HG03103 (cell line): ENCODE results near the gene CTPS1.

Source experiments
- ATAC-seq: cut with Tn5 transposase; IDR thresholded peaks from one replicate; pipeline ENCODE4 v1.9.1; 2021; ENCODE audit warnings: low read depth; ENCODE audit not compliant: unreplicated experiment

CTPS1 gene

GRCh38 chr1:40989066-40989465, 9.6 kb downstream of the CTPS1 start:
- no peak for ATAC-seq

- ATAC-seq = no peak
Measured at GRCh38 chr1:40997096-40997495, 17.6 kb downstream of the CTPS1 start.

GRCh38 chr1:40998668-40999067, 19.2 kb downstream of the CTPS1 start:
- no peak for ATAC-seq

- ATAC-seq = no peak
Measured at GRCh38 chr1:41003127-41003639, 23.7 kb downstream of the CTPS1 start.

- ATAC-seq = peak; percentile 90
Measured at GRCh38 chr1:41003640-41004220, 24.2 kb downstream of the CTPS1 start.

- no peak for ATAC-seq
Measured at GRCh38 chr1:41005876-41006275, 26.4 kb downstream of the CTPS1 start.

GRCh38 chr1:41006942-41007865, 27.7 kb downstream of the CTPS1 start:
- ATAC-seq = no peak

GRCh38 chr1:41009466-41009865, 30.0 kb downstream of the CTPS1 start:
- no peak for ATAC-seq

GRCh38 chr1:41010345-41010744, 30.8 kb downstream of the CTPS1 start:
- no peak for ATAC-seq

GRCh38 chr1:41013024-41013423, 33.5 kb downstream of the CTPS1 start:
- ATAC-seq = no peak

- no peak for ATAC-seq
Measured at GRCh38 chr1:41013796-41014195, 34.3 kb downstream of the CTPS1 start.

- no peak for ATAC-seq
Measured at GRCh38 chr1:41014871-41015270, 35.4 kb downstream of the CTPS1 start.

GRCh38 chr1:41015281-41015896, 35.9 kb downstream of the CTPS1 start:
- ATAC-seq = no peak

- no peak for ATAC-seq
Measured at GRCh38 chr1:41015897-41016470, 36.5 kb downstream of the CTPS1 start.

- ATAC-seq = no peak
Measured at GRCh38 chr1:41017141-41018017, 37.9 kb downstream of the CTPS1 start.

- no peak for ATAC-seq
Measured at GRCh38 chr1:41018018-41018410, 38.5 kb downstream of the CTPS1 start.

GRCh38 chr1:41019353-41019745, 39.9 kb downstream of the CTPS1 start:
- no peak for ATAC-seq

GRCh38 chr1:41020109-41020576, 40.6 kb downstream of the CTPS1 start:
- ATAC-seq = no peak

- ATAC-seq = no peak
Measured at GRCh38 chr1:41020654-41021053, 41.2 kb downstream of the CTPS1 start.
